CD4-positive, alpha-beta memory T cell (primary cell): Measurements from ENCODE around the gene PRDX5. TPM values are rescaled to one million over a fixed set of nuclear protein-coding genes. Genes with fewer than 3 reads are reported as not detected.

Experiments
- CTCF ChIA-PET: fragments of 350-600 bp; sonication (Branson Sonifier 250); formaldehyde crosslinking; loops from one replicate; lab custom pipeline; 2021; ENCODE audit warnings: inconsistent platforms; ENCODE audit not compliant: partially characterized antibody; lab: Charles Lee
- POLR2A ChIA-PET: fragments of 350-600 bp; sonication (Branson Sonifier 250); formaldehyde crosslinking; loops from one replicate; lab custom pipeline; 2021; ENCODE audit not compliant: partially characterized antibody; lab: Charles Lee
- DNase-seq, 5 donors: peaks; one replicate each; pipeline versions ENCODE4 v3.0.0 to v3.0.0-alpha.2; 2020 to 2022; ENCODE audit warnings: mixed read lengths in 1 of 5
- H3K27ac ChIP-seq: one replicate; pipeline ENCODE4 v1.7.0; 2013; ENCODE audit warnings: low read depth, low read length
- H3K27me3 ChIP-seq: 2 replicates; pipeline ENCODE4 v1.7.0; 2013; ENCODE audit warnings: mild to moderate bottlenecking, low read length, moderate library complexity; ENCODE audit not compliant: insufficient read depth
- H3K36me3 ChIP-seq: 2 replicates; pipeline ENCODE4 v1.7.0; 2013; ENCODE audit warnings: mild to moderate bottlenecking, low read length, moderate library complexity; ENCODE audit not compliant: insufficient read depth
- H3K4me1 ChIP-seq: 2 replicates; pipeline ENCODE4 v1.7.0; 2013; ENCODE audit warnings: mild to moderate bottlenecking, low read length, moderate library complexity; ENCODE audit not compliant: insufficient read depth
- H3K4me3 ChIP-seq, 2 donors: one replicate each; pipeline ENCODE4 v1.7.0; 2013; ENCODE audit warnings: low read length in 2 of 2, mild to moderate bottlenecking in 1 of 2
- H3K9me3 ChIP-seq, 2 donors: one replicate each; pipeline ENCODE4 v1.7.0; 2013; ENCODE audit warnings: low read length in 2 of 2, control low read depth in 1 of 2; ENCODE audit not compliant: control insufficient read depth in 1 of 2
- H3K27ac Mint-ChIP-seq, 7 donors: one replicate each; pipeline ENCODE4 v1.8.0; 2020 to 2021; ENCODE audit warnings: mixed read lengths in 7 of 7, mild to moderate bottlenecking in 6 of 7, inconsistent platforms in 3 of 7, moderate library complexity in 3 of 7
- H3K27me3 Mint-ChIP-seq, 2 donors: one replicate each; pipeline ENCODE4 v1.8.0; 2020 to 2021; ENCODE audit warnings: mixed read lengths in 2 of 2
- H3K36me3 Mint-ChIP-seq, 2 donors: one replicate each; pipeline ENCODE4 v1.8.0; 2020 to 2021; ENCODE audit warnings: mixed read lengths in 2 of 2, inconsistent platforms in 1 of 2, mild to moderate bottlenecking in 1 of 2
- H3K4me1 Mint-ChIP-seq, 4 donors: one replicate each; pipeline ENCODE4 v1.8.0; 2020 to 2021; ENCODE audit warnings: mixed read lengths in 4 of 4, mild to moderate bottlenecking in 1 of 4
- H3K4me3 Mint-ChIP-seq, 8 donors: one replicate each; pipeline ENCODE4 v1.8.0; 2020 to 2021; ENCODE audit warnings: mixed read lengths in 8 of 8, mild to moderate bottlenecking in 7 of 8, moderate library complexity in 6 of 8, inconsistent platforms in 3 of 8
- H3K9me3 Mint-ChIP-seq, 8 donors: one replicate each; pipeline ENCODE4 v1.8.0; 2020 to 2021; ENCODE audit warnings: mixed read lengths in 8 of 8, mild to moderate bottlenecking in 5 of 8, inconsistent platforms in 3 of 8, moderate library complexity in 1 of 8
- intact Hi-C: fragments of 100-400 bp; cut with micrococcal nuclease; formaldehyde crosslinking; loops from one replicate; pipeline ENCODE4 v1.15.1; 2023
- polyA plus RNA-seq, 2 donors: library from polyadenylated mRNA; unstranded; fragments of 300-500 nt; fragmentation: Illumina TruSeq; gene quantifications; one replicate each; pipeline ENCODE4 v1.2.3, GENCODE V29; 2021
- total RNA-seq, 2 experiments: library from RNA; stranded (reverse); gene quantifications; one replicate each; pipeline ENCODE4 v1.2.3, GENCODE V29; 2021

The PRDX5 gene
- total and polyA plus RNA-seq, 4 experiments from 2014 or later = 57.6 to 251 (median 111) TPM

- peaks cover 12% of the 10 kb centered on the region for H3K36me3 ChIP-seq
- DNase-seq = no peak
- peaks cover 16 to 41% (median 27%) of the 10 kb centered on the region in 4 donors for H3K4me1 Mint-ChIP-seq
- H3K4me1 ChIP-seq = peaks cover 26% of the 10 kb centered on the region
- H3K9me3 ChIP-seq = no peaks in the 10 kb centered on the region
- peak overlapping the region in 1 of 2 donors; percentile 72 for H3K4me3 ChIP-seq
- H3K9me3 Mint-ChIP-seq = peaks cover 0 to 2% (median 0%) of the 10 kb centered on the region in 8 donors
- intact Hi-C loops = loop anchor here (1.0 to 5.0 kb wide), 2 partner anchors 12 to 38 kb away; partner anchors contain the start of gene RPS6KA4
- H3K27ac Mint-ChIP-seq = peak overlapping the region; percentile 97 to 100 (median 100)
- H3K4me3 Mint-ChIP-seq = peak overlapping the region; percentile 95 to 99 (median 96)
- ChIA-PET CTCF (interaction anchor here (1.1 to 3.8 kb wide), 11 partner anchors 8 to 334 kb away, joined by 5 to 54 read pairs (median 10); partner anchors contain the start of genes CCDC88B, ESRRA, FERMT3 and RPS6KA4), POLR2A (interaction anchor here (1.3 to 4.8 kb wide), 10 partner anchors 15 to 492 kb away, joined by 3 to 153 read pairs (median 18); partner anchors contain the start of genes CATSPERZ, CCDC88B, ESRRA and FKBP2)
- no peaks in the 10 kb centered on the region for H3K27me3 ChIP-seq
- H3K27me3 Mint-ChIP-seq = no peaks in the 10 kb centered on the region
- peak overlapping the region; percentile 96 for H3K27ac ChIP-seq
- peaks cover 12 to 35% of the 10 kb centered on the region in 2 donors for H3K36me3 Mint-ChIP-seq
Observed at GRCh38 chr11:64318766-64319761, 1.1 kb downstream of the PRDX5 start.

- intact Hi-C loops = no loop called here
- H3K4me3 ChIP-seq = no peak overlapping the region
- ChIA-PET CTCF (interaction anchor here (1.0 to 1.1 kb wide), 2 partner anchors 11 to 17 kb away, joined by 3 to 5 read pairs; no protein-coding TSS in a partner anchor), POLR2A (no interaction called here)
- no peaks in the 10 kb centered on the region for H3K27me3 ChIP-seq
- H3K9me3 Mint-ChIP-seq = peaks cover 0 to 2% (median 0%) of the 10 kb centered on the region in 8 donors
- peak overlapping the region in 6 of 7 donors; percentile 28 to 68 (median 58) for H3K27ac Mint-ChIP-seq
- H3K4me1 ChIP-seq = peaks cover 26% of the 10 kb centered on the region
- H3K9me3 ChIP-seq = no peaks in the 10 kb centered on the region
- H3K36me3 ChIP-seq = no peaks in the 10 kb centered on the region
- H3K27me3 Mint-ChIP-seq = no peaks in the 10 kb centered on the region
- H3K27ac ChIP-seq = no peak overlapping the region
- H3K4me1 Mint-ChIP-seq = peaks cover 16 to 41% (median 26%) of the 10 kb centered on the region in 4 donors
- DNase-seq = no peak
- H3K4me3 Mint-ChIP-seq = peak overlapping the region in 3 of 8 donors; percentile 17 to 47 (median 17)
- H3K36me3 Mint-ChIP-seq = peaks cover 9 to 32% of the 10 kb centered on the region in 2 donors
Observed at GRCh38 chr11:64320556-64320955, 2.6 kb downstream of the PRDX5 start.

GRCh38 chr11:64321026-64321425 lies 3.1 kb downstream of the PRDX5 start:
- peaks cover 0 to 2% (median 0%) of the 10 kb centered on the region in 8 donors for H3K9me3 Mint-ChIP-seq
- DNase-seq = no peak
- Histone ChIP-seq H3K4me3 (no peak overlapping the region), H3K36me3 (no peaks in the 10 kb centered on the region), H3K27me3 (no peaks in the 10 kb centered on the region), H3K27ac (no peak overlapping the region), H3K9me3 (no peaks in the 10 kb centered on the region), H3K4me1 (peaks cover 25% of the 10 kb centered on the region)
- peaks cover 9 to 32% of the 10 kb centered on the region in 2 donors for H3K36me3 Mint-ChIP-seq
- CTCF ChIA-PET = no interaction called here
- intact Hi-C loops = no loop called here
- peak overlapping the region in 6 of 7 donors; percentile 18 to 84 (median 66) for H3K27ac Mint-ChIP-seq
- no peaks in the 10 kb centered on the region for H3K27me3 Mint-ChIP-seq
- peak overlapping the region in 4 of 8 donors; percentile 17 to 47 (median 40) for H3K4me3 Mint-ChIP-seq
- POLR2A ChIA-PET = no interaction called here
- H3K4me1 Mint-ChIP-seq = peaks cover 16 to 41% (median 26%) of the 10 kb centered on the region in 4 donors

GRCh38 chr11:64321533-64321932 lies 3.6 kb downstream of the PRDX5 start:
- Histone ChIP-seq H3K4me3 (no peak overlapping the region), H3K9me3 (no peaks in the 10 kb centered on the region), H3K36me3 (no peaks in the 10 kb centered on the region), H3K27ac (no peak overlapping the region), H3K4me1 (peaks cover 20% of the 10 kb centered on the region), H3K27me3 (no peaks in the 10 kb centered on the region)
- DNase-seq = no peak
- CTCF ChIA-PET = interaction anchor here (0.5 to 2.5 kb wide), 3 partner anchors 10 to 954 kb away, joined by 3 to 5 read pairs (median 3); partner anchors contain the start of gene ESRRA
- Mint-ChIP-seq H3K9me3 (peaks cover 0 to 2% (median 0%) of the 10 kb centered on the region in 8 donors), H3K4me1 (peaks cover 16 to 37% (median 25%) of the 10 kb centered on the region in 4 donors), H3K27ac (peak overlapping the region in 3 of 7 donors; percentile 34 to 84 (median 39)), H3K4me3 (peak overlapping the region in 1 of 8 donors; percentile 47), H3K36me3 (peaks cover 9 to 28% of the 10 kb centered on the region in 2 donors), H3K27me3 (no peaks in the 10 kb centered on the region)
- POLR2A ChIA-PET = interaction anchor here (1.1 to 1.3 kb wide), 2 partner anchors 16 to 18 kb away, joined by 3 to 4 read pairs; partner anchors contain the start of genes CCDC88B and ESRRA
- intact Hi-C loops = no loop called here

- CTCF ChIA-PET = interaction anchor here (2.5 kb wide), 1 partner anchor 18 kb away, joined by 5 read pairs; the partner anchor contains the start of gene ESRRA
Observed at GRCh38 chr11:64322925-64323260, 5.0 kb downstream of the PRDX5 start.

GRCh38 chr11:64323373-64323772 lies 5.5 kb downstream of the PRDX5 start:
- Mint-ChIP-seq H3K4me3 (no peak overlapping the region), H3K27ac (peak overlapping the region in 2 of 7 donors; percentile 28 to 77), H3K36me3 (peaks cover 9 to 13% of the 10 kb centered on the region in 2 donors), H3K9me3 (no peaks in the 10 kb centered on the region), H3K4me1 (peaks cover 10 to 19% (median 15%) of the 10 kb centered on the region in 4 donors), H3K27me3 (no peaks in the 10 kb centered on the region)
- POLR2A ChIA-PET = no interaction called here
- Histone ChIP-seq H3K27me3 (no peaks in the 10 kb centered on the region), H3K36me3 (no peaks in the 10 kb centered on the region), H3K27ac (no peak overlapping the region), H3K9me3 (no peaks in the 10 kb centered on the region), H3K4me1 (peaks cover 12% of the 10 kb centered on the region), H3K4me3 (no peak overlapping the region)
- intact Hi-C loops = no loop called here
- CTCF ChIA-PET = interaction anchor here (2.5 kb wide), 1 partner anchor 19 kb away, joined by 5 read pairs; the partner anchor contains the start of gene ESRRA
- no peak for DNase-seq

More at GRCh38 chr11:64322925-64323260, 5.0 kb downstream of the PRDX5 start:
- intact Hi-C loops = no loop called here
- H3K36me3 ChIP-seq = no peaks in the 10 kb centered on the region
- peaks cover 0 to under 1% (median 0%) of the 10 kb centered on the region in 8 donors for H3K9me3 Mint-ChIP-seq
- H3K27ac Mint-ChIP-seq = no peak overlapping the region
- peaks cover 12% of the 10 kb centered on the region for H3K4me1 ChIP-seq
- H3K27me3 ChIP-seq = no peaks in the 10 kb centered on the region
- H3K27me3 Mint-ChIP-seq = no peaks in the 10 kb centered on the region
- peaks cover 12 to 24% (median 17%) of the 10 kb centered on the region in 4 donors for H3K4me1 Mint-ChIP-seq
- H3K36me3 Mint-ChIP-seq = peaks cover 9 to 15% of the 10 kb centered on the region in 2 donors
- POLR2A ChIA-PET = interaction anchor here (1.1 to 1.3 kb wide), 2 partner anchors 17 to 18 kb away, joined by 3 to 4 read pairs; partner anchors contain the start of genes CCDC88B and ESRRA
- no peak for DNase-seq
- no peak overlapping the region for H3K27ac ChIP-seq
- no peak overlapping the region for H3K4me3 Mint-ChIP-seq
- H3K9me3 ChIP-seq = no peaks in the 10 kb centered on the region
- no peak overlapping the region for H3K4me3 ChIP-seq
